Tibial nerve (tissue), 4 donors: ENCODE data around the gene GOLGA7B.

Experiments used
- EP300 ChIP-seq, 2 donors: sonication (generic); formaldehyde crosslinking; IDR thresholded peaks; one replicate each; pipeline ENCODE4 v1.6.1; 2017; ENCODE audit warnings: antibody characterized with exemption in 2 of 2, mild to moderate bottlenecking in 1 of 2
- TF ChIP-seq, protein P1 (sequence below), 5 experiments: fragments of 200-600 bp in 3 of 5; fragments of 450-650 bp in 2 of 5; sonication (generic) in 3 of 5; IDR thresholded peaks; one replicate each; pipeline ENCODE4 v1.5.1; 2016 to 2019; ENCODE audit warnings: antibody characterized with exemption in 5 of 5, mild to moderate bottlenecking in 3 of 5, moderate library complexity in 2 of 5

DNA sequence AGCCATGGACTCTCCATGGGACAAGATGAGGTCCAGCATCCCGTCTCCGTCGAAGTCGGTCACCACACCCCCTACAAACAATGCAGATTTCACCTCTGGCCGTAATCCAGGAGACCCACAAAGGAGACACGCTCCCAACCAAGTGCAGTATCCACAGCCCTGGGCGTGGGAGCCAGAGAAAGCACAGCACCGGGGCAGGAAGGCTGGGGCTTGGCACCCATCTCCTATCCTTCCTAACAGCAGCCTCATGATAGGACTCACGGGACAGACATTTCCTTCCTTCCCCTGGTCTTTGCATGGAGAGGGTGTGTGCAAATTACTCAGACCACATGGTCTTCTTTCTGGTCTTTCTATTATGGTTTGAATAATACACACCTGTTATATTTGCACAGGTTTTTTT, 46.3 kb downstream of the GOLGA7B start:
- TF ChIP-seq, protein P1, sequence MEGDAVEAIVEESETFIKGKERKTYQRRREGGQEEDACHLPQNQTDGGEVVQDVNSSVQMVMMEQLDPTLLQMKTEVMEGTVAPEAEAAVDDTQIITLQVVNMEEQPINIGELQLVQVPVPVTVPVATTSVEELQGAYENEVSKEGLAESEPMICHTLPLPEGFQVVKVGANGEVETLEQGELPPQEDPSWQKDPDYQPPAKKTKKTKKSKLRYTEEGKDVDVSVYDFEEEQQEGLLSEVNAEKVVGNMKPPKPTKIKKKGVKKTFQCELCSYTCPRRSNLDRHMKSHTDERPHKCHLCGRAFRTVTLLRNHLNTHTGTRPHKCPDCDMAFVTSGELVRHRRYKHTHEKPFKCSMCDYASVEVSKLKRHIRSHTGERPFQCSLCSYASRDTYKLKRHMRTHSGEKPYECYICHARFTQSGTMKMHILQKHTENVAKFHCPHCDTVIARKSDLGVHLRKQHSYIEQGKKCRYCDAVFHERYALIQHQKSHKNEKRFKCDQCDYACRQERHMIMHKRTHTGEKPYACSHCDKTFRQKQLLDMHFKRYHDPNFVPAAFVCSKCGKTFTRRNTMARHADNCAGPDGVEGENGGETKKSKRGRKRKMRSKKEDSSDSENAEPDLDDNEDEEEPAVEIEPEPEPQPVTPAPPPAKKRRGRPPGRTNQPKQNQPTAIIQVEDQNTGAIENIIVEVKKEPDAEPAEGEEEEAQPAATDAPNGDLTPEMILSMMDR (IDR thresholded peaks at IDR 0.05) = no peak
- no peak for TF ChIP-seq EP300 (IDR thresholded peaks at IDR 0.05)
